ENCODE measurements around the gene SBSN. TPM values are rescaled to one million over a fixed set of nuclear protein-coding genes. Genes with fewer than 3 reads are reported as not detected.
A peak's percentile ranks its signal among the peaks of the same experiment; 100 is the strongest.

The SBSN gene
- total RNA-seq (2013; cell fraction: nucleolus; rRNA removed) = 0.19 TPM in 1 of 2 replicates, not detected in the other
- total RNA-seq (2014; rRNA removed) (not detected in 2 replicates), total RNA-seq (2014; rRNA removed; fragmentation: Illumina TruSeq; extraction: Trizol) (not detected in 2 replicates), total RNA-seq (2021) (not detected in 2 replicates), polyA plus RNA-seq (2011; rRNA removed) (not detected in 2 replicates), polyA plus RNA-seq (2014; fragmentation: Illumina TruSeq; extraction: Trizol) (not detected in 2 replicates), polyA plus RNA-seq (2014; fragmentation: Nextera tagmentation; extraction: Ambion mirVana) (not detected), polyA plus RNA-seq (2014; rRNA removed) (0.09 TPM in 1 of 2 replicates, not detected in the other), polyA plus RNA-seq (2016; fragmentation: Nextera tagmentation; extraction: Ambion mirVana) (not detected), polyA minus RNA-seq (2011; rRNA and poly(A)+ RNA removed) (not detected in 2 replicates), Bru-seq, nascent RNA (not detected), BruChase-seq, experiment 1, labeled RNA remaining after a 6-hour chase (percentile 28 among the genes with signal in this experiment), BruChase-seq, experiment 2, labeled RNA remaining after a 2-hour chase (percentile 28 among the genes with signal in this experiment)
- polyA plus RNA-seq (2011; ENCODE audit: low read depth) = not detected
- polyA plus RNA-seq (2011; cell fraction: cytosol; rRNA removed) = not detected in 2 replicates
- 0.25 TPM in 1 of 2 replicates, not detected in the other for polyA plus RNA-seq (2011; cell fraction: nucleus; rRNA removed)
- polyA plus RNA-seq (2012) = 0.18 and 0.32 TPM in 2 replicates
- polyA minus RNA-seq (2011; cell fraction: cytosol; rRNA and poly(A)+ RNA removed) = not detected in 2 replicates
- polyA minus RNA-seq (2011; cell fraction: nucleus; rRNA and poly(A)+ RNA removed) = not detected in 2 replicates
- long read RNA-seq, experiment 1 = 0 reads
- long read RNA-seq, experiment 2 = 0 reads

- in situ Hi-C loops (cut with MboI) (no loop called here), intact Hi-C loops (cut with micrococcal nuclease; ENCODE audit: unreplicated experiment) (no loop called here)
- CTCF ChIA-PET = interaction anchor here (0.9 to 3.3 kb wide), 3 partner anchors 8 to 20 kb away, joined by 3 to 11 read pairs (median 7); no protein-coding TSS in a partner anchor
- SMC1A ChIA-PET (ENCODE audit: uncharacterized antibody, unreplicated experiment) = no interaction called here
- no peak within 1 kb of the TSS for H3K9ac ChIP-seq (ENCODE audit: control insufficient read depth, insufficient read depth, low read length)
- no peak within 1 kb of the TSS for H3K27ac ChIP-seq (ENCODE audit: control insufficient read depth, insufficient read depth)
- 17% methylated on average over 10 of the region's 11 CpGs for WGBS (ENCODE audit: insufficient coverage, insufficient replicate concordance, low lambda C conversion rate, missing lambda C conversion rate)
- RAD21 ChIA-PET (ENCODE audit: unreplicated experiment) = no interaction called here
- POLR2A ChIA-PET = no interaction called here
- DNase-seq (ENCODE audit: low read depth, low spot score) (no peak), FAIRE-seq (no peak), ATAC-seq (no peak)
- no peaks in the 10 kb centered on the region for H3K9me3 ChIP-seq (replicated peaks; ENCODE audit: control insufficient read depth, insufficient read depth, low read length)
- H2AFZ ChIP-seq (ENCODE audit: control insufficient read depth, low read depth, low read length) = no peak within 1 kb of the TSS
- no TSS peak for BruUV-seq (replicated peaks)
- H3K4me3 ChIP-seq = no peak within 1 kb of the TSS
- no peaks in the 10 kb centered on the region for H3K79me2 ChIP-seq (ENCODE audit: control insufficient read depth, insufficient read depth, low read length)
- peaks cover 2% of the 10 kb centered on the region; the same call in 1 of the 2 replicates for H3K4me1 ChIP-seq (ENCODE audit: control insufficient read depth, insufficient read depth, low read length)
- peaks cover 0 to 13% of the 10 kb centered on the region in 2 experiments; a peak in 3 of 4 replicates for H3K27me3 ChIP-seq (replicated peaks in 1 of 2; ENCODE audit: control insufficient read depth in 2 of 2, insufficient read depth in 2 of 2, low read length in 1 of 2)
- H3K4me2 ChIP-seq (ENCODE audit: control insufficient read depth, insufficient read depth) = no peak within 1 kb of the TSS
- H4K20me1 ChIP-seq (ENCODE audit: control insufficient read depth, insufficient read depth) = no peaks in the 10 kb centered on the region
- no peaks in the 10 kb centered on the region for H3K36me3 ChIP-seq (ENCODE audit: control insufficient read depth in 2 of 2, insufficient read depth in 2 of 2, low read length in 1 of 2)
- no peak for TF ChIP-seq ATF2 (IDR thresholded peaks at IDR 0.05; ENCODE audit: low read length)
- no peak for TF ChIP-seq ZNF217 (IDR thresholded peaks at IDR 0.05)
- no peak for TF ChIP-seq ZSCAN29 (IDR thresholded peaks at IDR 0.05)
- TF ChIP-seq IRF3 (IDR thresholded peaks at IDR 0.05) = no peak
- no peak for TF ChIP-seq BACH1 (IDR thresholded peaks at IDR 0.05; ENCODE audit: borderline replicate concordance)
- TF ChIP-seq TCF3 (IDR thresholded peaks at IDR 0.05; ENCODE audit: borderline replicate concordance, insufficient read depth, low read depth, low read length) = no peak
- TF ChIP-seq LARP7 (IDR thresholded peaks at IDR 0.05) = no peak
- no peak for TF ChIP-seq PKNOX1 (IDR thresholded peaks at IDR 0.05)
- no peak for TF ChIP-seq CREM (IDR thresholded peaks at IDR 0.05; ENCODE audit: low read depth)
- TF ChIP-seq SMARCA5 (IDR thresholded peaks at IDR 0.05) = no peak
- TF ChIP-seq ELK1 (IDR thresholded peaks at IDR 0.05; ENCODE audit: low read depth, low read length) = no peak
- TF ChIP-seq PML (IDR thresholded peaks at IDR 0.05; ENCODE audit: low read length) = no peak
- TF ChIP-seq ASH2L (IDR thresholded peaks at IDR 0.05; ENCODE audit: borderline replicate concordance, low read depth) = no peak
- no peak for TF ChIP-seq BCL3 (IDR thresholded peaks at IDR 0.05; ENCODE audit: borderline replicate concordance, insufficient read depth, low read depth, low read length, poor library complexity, severe bottlenecking)
- TF ChIP-seq SP1 (IDR thresholded peaks at IDR 0.05; ENCODE audit: low read depth, low read length) = no peak
Observed at GRCh38 chr19:35528218-35529038, at the start of gene SBSN. Gene SBSN (minus strand): TSS chr19:35528311. CDS start chr19:35528281, 30 bp downstream.

Measured in GM12878 (cell line).